ENCODE results near the gene STUB1. TPM values are rescaled to one million over a fixed set of nuclear protein-coding genes. Genes with fewer than 3 reads are reported as not detected.
A peak's percentile ranks its signal among the peaks of the same experiment; 100 is the strongest.

Gene STUB1
- total and polyA plus RNA-seq, 2 donors = 70.2 to 122 TPM

GRCh38 chr16:693766-694165, 13.6 kb downstream of the STUB1 start:
- no peak overlapping the region for H3K27ac ChIP-seq (ENCODE audit: low read depth in 1 of 2, low read length in 1 of 2)
- H3K36me3 ChIP-seq (ENCODE audit: control insufficient read depth in 2 of 2, insufficient read depth in 2 of 2, low read length in 1 of 2) = no peaks in the 10 kb centered on the region
- H3K4me1 ChIP-seq (ENCODE audit: control insufficient read depth in 2 of 2, insufficient read depth in 2 of 2, low read length in 2 of 2) = peaks cover 35 to 38% of the 10 kb centered on the region in 2 donors
- H3K27me3 ChIP-seq (ENCODE audit: control insufficient read depth in 2 of 2, insufficient read depth in 1 of 2, low read length in 1 of 2) = peaks cover 55 to 76% of the 10 kb centered on the region in 2 donors
- no peak for DNase-seq (ENCODE audit: low read depth in 6 of 9, low spot score in 9 of 9)
- H3K9me3 ChIP-seq (ENCODE audit: control insufficient read depth in 2 of 2, insufficient read depth in 1 of 2, low read length in 1 of 2) = peaks cover 0 to 10% of the 10 kb centered on the region in 2 donors
- WGBS = 5% methylated on average over 37 of the region's 37 CpGs
- H3K4me3 ChIP-seq (ENCODE audit: low read length in 2 of 2) = peak overlapping the region in 1 of 2 donors; percentile 54

GRCh38 chr16:694187-694862, 14.1 kb downstream of the STUB1 start:
- Histone ChIP-seq H3K4me3 (ENCODE audit: low read length in 2 of 2) (peak overlapping the region; percentile 40 to 54), H3K36me3 (ENCODE audit: control insufficient read depth in 2 of 2, insufficient read depth in 2 of 2, low read length in 1 of 2) (no peaks in the 10 kb centered on the region), H3K9me3 (ENCODE audit: control insufficient read depth in 2 of 2, insufficient read depth in 1 of 2, low read length in 1 of 2) (peaks cover 0 to 10% of the 10 kb centered on the region in 2 donors), H3K27me3 (ENCODE audit: control insufficient read depth in 2 of 2, insufficient read depth in 1 of 2, low read length in 1 of 2) (peaks cover 55 to 82% of the 10 kb centered on the region in 2 donors), H3K4me1 (ENCODE audit: control insufficient read depth in 2 of 2, insufficient read depth in 2 of 2, low read length in 2 of 2) (peaks cover 30 to 33% of the 10 kb centered on the region in 2 donors), H3K27ac (ENCODE audit: low read depth in 1 of 2, low read length in 1 of 2) (no peak overlapping the region)
- DNase-seq (ENCODE audit: low read depth in 6 of 9, low spot score in 9 of 9) = peak in 1 of 9 donors; percentile 41
- 3% methylated on average over 64 of the region's 64 CpGs for WGBS

GRCh38 chr16:694863-695354, 14.7 kb downstream of the STUB1 start:
- H3K9me3 ChIP-seq (ENCODE audit: control insufficient read depth in 2 of 2, insufficient read depth in 1 of 2, low read length in 1 of 2) = peaks cover 0 to 10% of the 10 kb centered on the region in 2 donors
- peaks cover 58 to 87% of the 10 kb centered on the region in 2 donors for H3K27me3 ChIP-seq (ENCODE audit: control insufficient read depth in 2 of 2, insufficient read depth in 1 of 2, low read length in 1 of 2)
- H3K4me3 ChIP-seq (ENCODE audit: low read length in 2 of 2) = peak overlapping the region; percentile 40 to 54
- no peak for DNase-seq (ENCODE audit: low read depth in 6 of 9, low spot score in 9 of 9)
- WGBS = 2% methylated on average over 37 of the region's 37 CpGs
- H3K36me3 ChIP-seq (ENCODE audit: control insufficient read depth in 2 of 2, insufficient read depth in 2 of 2, low read length in 1 of 2) = no peaks in the 10 kb centered on the region
- peak overlapping the region in 1 of 2 donors; percentile 3 for H3K27ac ChIP-seq (ENCODE audit: low read depth in 1 of 2, low read length in 1 of 2)
- H3K4me1 ChIP-seq (ENCODE audit: control insufficient read depth in 2 of 2, insufficient read depth in 2 of 2, low read length in 2 of 2) = peaks cover 24 to 29% of the 10 kb centered on the region in 2 donors

GRCh38 chr16:695355-696089, 15.3 kb downstream of the STUB1 start:
- Histone ChIP-seq H3K36me3 (ENCODE audit: control insufficient read depth in 2 of 2, insufficient read depth in 2 of 2, low read length in 1 of 2) (no peaks in the 10 kb centered on the region), H3K27me3 (ENCODE audit: control insufficient read depth in 2 of 2, insufficient read depth in 1 of 2, low read length in 1 of 2) (peaks cover 64 to 94% of the 10 kb centered on the region in 2 donors), H3K9me3 (ENCODE audit: control insufficient read depth in 2 of 2, insufficient read depth in 1 of 2, low read length in 1 of 2) (peaks cover 0 to 10% of the 10 kb centered on the region in 2 donors), H3K4me3 (ENCODE audit: low read length in 2 of 2) (peak overlapping the region; percentile 42 to 54), H3K27ac (ENCODE audit: low read depth in 1 of 2, low read length in 1 of 2) (peak overlapping the region in 1 of 2 donors; percentile 19), H3K4me1 (ENCODE audit: control insufficient read depth in 2 of 2, insufficient read depth in 2 of 2, low read length in 2 of 2) (peaks cover 20 to 28% of the 10 kb centered on the region in 2 donors)
- peak in 2 of 9 donors; percentile 61 to 69 for DNase-seq (ENCODE audit: low read depth in 6 of 9, low spot score in 9 of 9)
- WGBS = 4% methylated on average over 71 of the region's 71 CpGs

- H3K4me3 ChIP-seq (ENCODE audit: low read length in 2 of 2) = no peak overlapping the region
- H3K4me1 ChIP-seq (ENCODE audit: control insufficient read depth in 2 of 2, insufficient read depth in 2 of 2, low read length in 2 of 2) = peaks cover 16 to 22% of the 10 kb centered on the region in 2 donors
- no peaks in the 10 kb centered on the region for H3K36me3 ChIP-seq (ENCODE audit: control insufficient read depth in 2 of 2, insufficient read depth in 2 of 2, low read length in 1 of 2)
- H3K9me3 ChIP-seq (ENCODE audit: control insufficient read depth in 2 of 2, insufficient read depth in 1 of 2, low read length in 1 of 2) = peaks cover 0 to 14% of the 10 kb centered on the region in 2 donors
- WGBS = 78% methylated on average over 19 of the region's 19 CpGs
- DNase-seq (ENCODE audit: low read depth in 6 of 9, low spot score in 9 of 9) = no peak
- no peak overlapping the region for H3K27ac ChIP-seq (ENCODE audit: low read depth in 1 of 2, low read length in 1 of 2)
- peaks cover 72 to 96% of the 10 kb centered on the region in 2 donors for H3K27me3 ChIP-seq (ENCODE audit: control insufficient read depth in 2 of 2, insufficient read depth in 1 of 2, low read length in 1 of 2)
Measured at GRCh38 chr16:698911-699671, 18.9 kb downstream of the STUB1 start.

- Histone ChIP-seq H3K4me3 (ENCODE audit: low read length in 2 of 2) (no peak overlapping the region), H3K4me1 (ENCODE audit: control insufficient read depth in 2 of 2, insufficient read depth in 2 of 2, low read length in 2 of 2) (peaks cover 2 to 9% of the 10 kb centered on the region in 2 donors), H3K36me3 (ENCODE audit: control insufficient read depth in 2 of 2, insufficient read depth in 2 of 2, low read length in 1 of 2) (no peaks in the 10 kb centered on the region), H3K27me3 (ENCODE audit: control insufficient read depth in 2 of 2, insufficient read depth in 1 of 2, low read length in 1 of 2) (peaks cover 73 to 92% of the 10 kb centered on the region in 2 donors), H3K9me3 (ENCODE audit: control insufficient read depth in 2 of 2, insufficient read depth in 1 of 2, low read length in 1 of 2) (peaks cover 1 to 4% of the 10 kb centered on the region in 2 donors), H3K27ac (ENCODE audit: low read depth in 1 of 2, low read length in 1 of 2) (no peak overlapping the region)
- peak in 2 of 9 donors; percentile 64 to 68 for DNase-seq (ENCODE audit: low read depth in 6 of 9, low spot score in 9 of 9)
- 9% methylated on average over 76 of the region's 76 CpGs for whole genome bisulfite sequencing
Measured at GRCh38 chr16:700684-701584, 20.7 kb downstream of the STUB1 start.

GRCh38 chr16:702341-702740, 22.1 kb downstream of the STUB1 start:
- DNase-seq (ENCODE audit: low read depth in 6 of 9, low spot score in 9 of 9) = no peak

GRCh38 chr16:703406-703805, 23.2 kb downstream of the STUB1 start:
- Histone ChIP-seq H3K36me3 (ENCODE audit: control insufficient read depth in 2 of 2, insufficient read depth in 2 of 2, low read length in 1 of 2) (no peaks in the 10 kb centered on the region), H3K9me3 (ENCODE audit: control insufficient read depth in 2 of 2, insufficient read depth in 1 of 2, low read length in 1 of 2) (peaks cover 1 to 4% of the 10 kb centered on the region in 2 donors), H3K27me3 (ENCODE audit: control insufficient read depth in 2 of 2, insufficient read depth in 1 of 2, low read length in 1 of 2) (peaks cover 76 to 93% of the 10 kb centered on the region in 2 donors), H3K27ac (ENCODE audit: low read depth in 1 of 2, low read length in 1 of 2) (no peak overlapping the region), H3K4me1 (ENCODE audit: control insufficient read depth in 2 of 2, insufficient read depth in 2 of 2, low read length in 2 of 2) (peaks cover 4 to 6% of the 10 kb centered on the region in 2 donors), H3K4me3 (ENCODE audit: low read length in 2 of 2) (no peak overlapping the region)
- DNase-seq (ENCODE audit: low read depth in 6 of 9, low spot score in 9 of 9) = no peak
- WGBS = 85% methylated on average over 12 of the region's 12 CpGs

More at GRCh38 chr16:702341-702740, 22.1 kb downstream of the STUB1 start:
- WGBS = 87% methylated on average over 19 of the region's 19 CpGs
- Histone ChIP-seq H3K4me3 (ENCODE audit: low read length in 2 of 2) (no peak overlapping the region), H3K4me1 (ENCODE audit: control insufficient read depth in 2 of 2, insufficient read depth in 2 of 2, low read length in 2 of 2) (peaks cover 4 to 6% of the 10 kb centered on the region in 2 donors), H3K27me3 (ENCODE audit: control insufficient read depth in 2 of 2, insufficient read depth in 1 of 2, low read length in 1 of 2) (peaks cover 75 to 93% of the 10 kb centered on the region in 2 donors), H3K9me3 (ENCODE audit: control insufficient read depth in 2 of 2, insufficient read depth in 1 of 2, low read length in 1 of 2) (peaks cover 1 to 4% of the 10 kb centered on the region in 2 donors), H3K36me3 (ENCODE audit: control insufficient read depth in 2 of 2, insufficient read depth in 2 of 2, low read length in 1 of 2) (no peaks in the 10 kb centered on the region), H3K27ac (ENCODE audit: low read depth in 1 of 2, low read length in 1 of 2) (no peak overlapping the region)

Measured in thymus (tissue), 11 donors.